Fibroblast of mammary gland (primary cell): ENCODE results near the gene LINGO3.
A peak's percentile ranks its signal among the peaks of the same experiment; 100 is the strongest.

ENCODE experiments used
- DNase-seq: peaks from one replicate; pipeline ENCODE4 v3.0.0-alpha.2; 2010; ENCODE audit warnings: low read depth
- H3K4me3 ChIP-seq: 2 replicates; pipeline ENCODE4 v1.5.1; 2011; ENCODE audit warnings: low read depth, mild to moderate bottlenecking, low read length, moderate library complexity; ENCODE audit not compliant: control insufficient read depth
- TF ChIP-seq, protein P1 (sequence below): conservative IDR thresholded peaks from 2 replicates; pipeline ENCODE4 v1.5.1; 2011; ENCODE audit warnings: low read depth, low read length, inconsistent platforms; ENCODE audit not compliant: control insufficient read depth, insufficient read depth

LINGO3 gene

DNA sequence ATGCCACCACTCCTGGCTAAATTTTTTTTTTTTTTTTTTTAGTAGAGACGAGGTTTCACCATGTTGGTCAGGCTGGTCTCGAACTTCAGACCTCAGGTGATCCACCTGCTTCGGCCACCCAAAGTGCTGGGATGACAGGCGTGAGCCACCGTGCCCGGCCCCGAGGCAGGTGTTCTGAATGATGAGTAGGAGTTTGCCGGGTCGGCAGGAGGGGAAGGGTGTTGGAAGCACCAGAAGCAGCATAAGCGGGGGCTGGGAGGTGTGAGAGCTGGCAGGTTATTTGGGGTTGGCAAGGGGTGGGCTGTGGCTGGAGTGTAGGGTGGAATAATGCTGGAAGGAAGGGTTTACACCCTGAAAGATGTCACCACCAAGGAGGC is 22.3 kb upstream of the LINGO3 start:
- H3K4me3 ChIP-seq: no peak overlapping the region
- no peak for DNase-seq
- TF ChIP-seq, protein P1, sequence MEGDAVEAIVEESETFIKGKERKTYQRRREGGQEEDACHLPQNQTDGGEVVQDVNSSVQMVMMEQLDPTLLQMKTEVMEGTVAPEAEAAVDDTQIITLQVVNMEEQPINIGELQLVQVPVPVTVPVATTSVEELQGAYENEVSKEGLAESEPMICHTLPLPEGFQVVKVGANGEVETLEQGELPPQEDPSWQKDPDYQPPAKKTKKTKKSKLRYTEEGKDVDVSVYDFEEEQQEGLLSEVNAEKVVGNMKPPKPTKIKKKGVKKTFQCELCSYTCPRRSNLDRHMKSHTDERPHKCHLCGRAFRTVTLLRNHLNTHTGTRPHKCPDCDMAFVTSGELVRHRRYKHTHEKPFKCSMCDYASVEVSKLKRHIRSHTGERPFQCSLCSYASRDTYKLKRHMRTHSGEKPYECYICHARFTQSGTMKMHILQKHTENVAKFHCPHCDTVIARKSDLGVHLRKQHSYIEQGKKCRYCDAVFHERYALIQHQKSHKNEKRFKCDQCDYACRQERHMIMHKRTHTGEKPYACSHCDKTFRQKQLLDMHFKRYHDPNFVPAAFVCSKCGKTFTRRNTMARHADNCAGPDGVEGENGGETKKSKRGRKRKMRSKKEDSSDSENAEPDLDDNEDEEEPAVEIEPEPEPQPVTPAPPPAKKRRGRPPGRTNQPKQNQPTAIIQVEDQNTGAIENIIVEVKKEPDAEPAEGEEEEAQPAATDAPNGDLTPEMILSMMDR: no peak

DNA sequence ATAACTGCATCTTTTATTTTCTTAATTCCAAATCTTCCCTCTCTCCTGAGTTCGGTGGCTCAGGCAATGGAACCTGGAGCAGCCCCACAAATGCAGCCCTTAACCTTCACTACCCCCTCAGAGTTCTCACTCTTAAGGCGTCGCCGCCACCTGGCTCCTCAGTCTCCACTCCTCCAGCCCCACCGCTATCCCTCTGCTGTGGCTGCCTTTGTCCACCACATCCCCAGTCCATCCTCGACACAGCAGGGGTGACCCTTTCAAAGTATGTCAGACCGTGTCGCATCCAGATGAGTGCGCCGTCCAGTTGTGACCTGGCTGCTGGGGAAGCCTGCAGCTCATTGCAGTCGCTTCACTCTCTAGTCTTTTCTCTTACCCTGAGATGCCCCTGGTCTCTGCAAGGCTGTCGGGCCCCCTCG is 21.6 kb upstream of the LINGO3 start:
- H3K4me3 ChIP-seq: peak overlapping the region; percentile 92
- TF ChIP-seq, protein P1: no peak
- DNase-seq: no peak

GRCh38 chr19:2329149-2329478 is 21.2 kb upstream of the LINGO3 start:
- DNase-seq: no peak
- H3K4me3 ChIP-seq: peak overlapping the region; percentile 92
- TF ChIP-seq, protein P1: no peak

DNA sequence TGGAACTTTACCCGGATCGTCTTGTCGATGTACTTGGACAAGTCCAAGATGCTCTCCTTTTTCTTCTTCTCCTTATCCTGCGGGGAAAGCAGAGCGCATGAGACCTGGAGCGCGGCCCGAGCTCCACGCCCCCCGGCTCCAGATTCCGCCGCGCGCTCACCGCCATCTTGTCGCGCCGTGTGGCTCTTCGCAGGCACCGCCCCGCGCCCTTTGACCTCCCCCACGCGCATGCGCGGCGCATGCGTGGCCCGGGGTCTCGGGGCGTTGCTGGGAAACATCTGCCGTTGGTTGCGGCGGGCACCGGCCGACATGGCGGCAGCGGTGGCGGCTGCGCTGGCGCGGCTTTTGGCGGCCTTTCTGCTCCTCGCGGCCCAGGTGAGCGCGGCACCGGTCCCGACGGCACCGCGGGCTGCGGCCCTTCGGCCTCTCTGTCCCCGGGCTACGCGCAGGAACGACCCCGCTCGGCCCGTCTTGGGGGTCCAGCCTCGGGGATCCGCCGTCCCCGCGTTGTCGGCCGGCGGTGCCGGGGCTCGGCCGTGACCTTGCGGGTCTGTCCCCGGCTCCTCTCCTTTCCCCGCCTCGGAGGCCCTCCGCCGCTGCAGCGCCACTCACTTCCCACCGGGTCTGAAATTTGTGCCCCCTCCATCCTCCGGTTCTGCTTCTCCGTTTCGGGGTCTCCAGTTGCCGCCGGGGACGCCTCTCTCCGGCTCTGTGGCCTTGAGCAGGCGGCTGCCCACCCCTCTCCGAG is 20.6 kb upstream of the LINGO3 start, which contains the start of the genes LSM7 and SPPL2B:
LSM7 (minus strand) TSS at position 186 of the 748 bp plus-strand sequence; CDS start at position 166, 20 bp downstream.
SPPL2B (plus strand) TSS at position 284 of the 748 bp plus-strand sequence; CDS start at position 310, 26 bp downstream.
- peak within 1 kb of the TSS; percentile 92 for H3K4me3 ChIP-seq
- TF ChIP-seq, protein P1: no peak
- peak; percentile 78 for DNase-seq

DNA sequence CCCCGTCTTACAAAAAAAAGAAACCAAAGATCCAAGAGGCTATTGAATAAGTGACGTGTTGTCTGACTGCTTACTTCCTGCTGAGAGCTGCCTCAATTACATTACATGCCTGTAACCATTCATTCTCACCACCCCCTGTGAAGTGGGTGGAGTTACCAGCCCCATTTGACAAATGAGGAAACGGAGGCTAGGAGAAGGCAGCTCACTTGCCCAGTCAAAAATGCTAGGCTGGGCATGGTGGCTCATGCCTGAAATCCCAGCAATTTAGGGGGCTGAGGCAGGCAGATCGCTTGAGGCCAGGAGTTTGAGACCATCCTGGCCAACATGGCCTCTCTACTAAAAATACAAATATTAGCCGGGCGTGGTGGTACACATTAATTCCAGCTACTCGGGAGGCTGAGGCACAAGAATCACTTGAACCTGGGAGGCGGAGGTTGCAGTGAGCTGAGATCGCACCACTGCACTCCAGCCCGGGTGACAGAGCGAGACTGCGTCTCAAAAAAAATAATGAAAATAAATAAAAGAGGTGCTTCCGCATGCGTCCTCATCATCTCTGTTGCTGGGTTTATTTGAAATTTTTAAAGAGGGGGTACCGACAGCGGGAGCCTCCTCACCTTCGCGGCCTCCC is 19.9 kb upstream of the LINGO3 start:
- H3K4me3 ChIP-seq: peak overlapping the region; percentile 92
- peak; percentile 86 for DNase-seq
- TF ChIP-seq, protein P1: no peak

DNA sequence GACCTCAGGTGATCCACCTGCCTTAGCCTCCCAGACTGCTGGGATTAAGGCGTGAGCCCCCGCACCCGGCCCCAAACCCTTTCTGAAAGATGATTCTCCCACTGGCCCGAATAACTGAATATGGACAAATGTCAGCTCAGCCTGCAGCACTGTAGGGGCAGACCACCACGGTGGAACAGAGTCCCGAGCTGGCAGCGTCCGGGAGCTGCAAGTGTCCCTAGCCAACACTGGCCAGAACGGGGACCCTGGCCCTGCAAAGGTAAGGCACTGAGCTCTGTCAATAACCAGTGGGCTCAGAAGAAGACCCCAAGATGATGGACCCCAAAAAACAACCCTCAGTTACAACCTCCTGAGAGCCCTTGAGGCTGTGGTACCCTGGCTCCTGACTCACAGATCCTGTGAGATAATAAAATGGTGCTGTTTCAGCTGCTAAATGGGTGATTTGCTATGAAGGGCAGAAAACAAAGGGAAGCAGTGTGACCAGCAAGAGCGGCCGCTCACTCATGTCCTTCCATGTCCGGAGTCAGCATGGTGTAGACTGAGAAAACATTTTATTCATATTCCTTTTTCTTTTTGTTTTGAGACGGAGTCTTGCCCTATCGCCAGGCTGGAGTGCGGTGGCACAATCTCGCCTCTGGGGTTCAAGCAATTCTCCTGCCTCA is 18.9 kb upstream of the LINGO3 start:
- H3K4me3 ChIP-seq: no peak overlapping the region
- DNase-seq: no peak
- TF ChIP-seq, protein P1: no peak
